Measurements from ENCODE around the gene SETD3.

- TF ChIP-seq CTCF (conservative IDR thresholded peaks at IDR 0.05; ENCODE audit: low read depth, low read length) = no peak
- TF ChIP-seq EZH2phosphoT487 (IDR thresholded peaks at IDR 0.05; ENCODE audit: borderline replicate concordance, low read length) = no peak
These were observed 3.8 kb downstream of the SETD3 start for GRCh38 chr14:99476864-99477263.
